MCF 10A (cell line): ENCODE measurements around the gene PCGF3. TPM values are rescaled to one million over a fixed set of nuclear protein-coding genes. Genes with fewer than 3 reads are reported as not detected.

Experiments used
- BruUV-seq: library from RNA; stranded (reverse); fragments of 400-500 nt; replicated peaks from 2 replicates; lab custom pipeline; 2021; lab: Mats Ljungman, UMichigan
- CTCF ChIA-PET: fragments of 300-600 bp; sonication (Branson Sonifier 250); formaldehyde crosslinking; extraction: SDS; loops from one replicate; lab custom pipeline; 2021; ENCODE audit warnings: antibody characterized with exemption, inconsistent platforms; lab: Yijun Ruan, JAX
- POLR2A ChIA-PET: fragments of 300-600, 350-650 bp; sonication (Branson Sonifier 250); formaldehyde crosslinking; extraction: SDS; loops from one replicate; lab custom pipeline; 2020; ENCODE audit warnings: antibody characterized with exemption, inconsistent platforms; lab: Yijun Ruan, JAX
- DNase-seq: peaks from one replicate; pipeline ENCODE4 v3.0.0-alpha.2; 2018; ENCODE audit not compliant: unreplicated experiment
- H3K27ac Mint-ChIP-seq: one replicate; pipeline ENCODE4 v1.8.0; 2022; ENCODE audit warnings: mild to moderate bottlenecking, low read depth, mixed read lengths; ENCODE audit not compliant: unreplicated experiment
- H3K27me3 Mint-ChIP-seq: one replicate; pipeline ENCODE4 v1.8.0; 2022; ENCODE audit warnings: mixed read lengths; ENCODE audit not compliant: insufficient read depth, unreplicated experiment
- H3K36me3 Mint-ChIP-seq: one replicate; pipeline ENCODE4 v1.8.0; 2022; ENCODE audit warnings: mild to moderate bottlenecking, moderate library complexity, mixed read lengths; ENCODE audit not compliant: insufficient read depth, unreplicated experiment
- H3K4me1 Mint-ChIP-seq: one replicate; pipeline ENCODE4 v1.8.0; 2022; ENCODE audit warnings: mixed read lengths; ENCODE audit not compliant: insufficient read depth, unreplicated experiment
- H3K4me3 Mint-ChIP-seq: one replicate; pipeline ENCODE4 v1.8.0; 2022; ENCODE audit warnings: mild to moderate bottlenecking, moderate library complexity, mixed read lengths; ENCODE audit not compliant: unreplicated experiment
- H3K9me3 Mint-ChIP-seq: one replicate; pipeline ENCODE4 v1.8.0; 2022; ENCODE audit warnings: mixed read lengths; ENCODE audit not compliant: unreplicated experiment
- CTCF ChIP-seq: fragments of 200-600 bp; IDR thresholded peaks from one replicate; pipeline ENCODE4 v1.8.0; 2022; ENCODE audit warnings: antibody characterized with exemption, mild to moderate bottlenecking; ENCODE audit not compliant: unreplicated experiment
- intact Hi-C: fragments of 100-400 bp; cut with micrococcal nuclease; formaldehyde crosslinking; loops from 2 replicates; pipeline ENCODE4 v1.14.1; 2022
- total RNA-seq: library from RNA; stranded (reverse); gene quantifications from 2 replicates; pipeline ENCODE4 v1.2.3, GENCODE V29; 2022

PCGF3 gene
- total RNA-seq, 1 experiment from 2014 or later, result 26.5 TPM

GRCh38 chr4:786074-786741, 80.6 kb downstream of the PCGF3 start:
- peak overlapping the region; percentile 35 for H3K27ac Mint-ChIP-seq
- H3K4me1 Mint-ChIP-seq, result peaks cover 6% of the 10 kb centered on the region
- H3K4me3 Mint-ChIP-seq, result no peak overlapping the region
- BruUV-seq, result no TSS peak
- no peaks in the 10 kb centered on the region for H3K36me3 Mint-ChIP-seq
- intact Hi-C loops, result no loop called here
- POLR2A ChIA-PET, result no interaction called here
- DNase-seq, result no peak
- no peaks in the 10 kb centered on the region for H3K27me3 Mint-ChIP-seq
- H3K9me3 Mint-ChIP-seq, result no peaks in the 10 kb centered on the region
- CTCF ChIA-PET, result no interaction called here
- no peak for TF ChIP-seq CTCF

DNA sequence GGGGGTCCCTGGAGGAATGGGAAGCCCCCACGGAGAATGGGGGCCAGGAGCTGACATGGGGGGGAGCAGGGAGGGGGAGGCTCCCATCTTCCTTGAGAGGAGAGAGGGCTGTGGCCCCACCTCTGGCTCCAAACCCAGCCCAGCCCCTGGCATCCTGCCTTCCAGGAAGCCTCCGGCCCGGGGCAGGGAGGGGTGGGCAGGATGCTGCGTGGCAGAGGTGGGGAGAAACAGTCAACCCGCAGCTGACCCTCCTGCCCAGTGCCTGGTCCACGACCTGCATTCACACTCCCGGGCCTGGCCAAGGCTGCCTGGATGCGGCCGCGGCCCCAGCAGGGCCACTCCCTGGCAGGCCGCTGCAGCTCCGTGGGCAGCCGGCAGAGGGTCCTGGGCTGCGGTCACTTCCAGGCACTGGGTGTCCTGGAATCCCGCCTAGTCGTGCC, 81.2 kb downstream of the PCGF3 start:
- no peak overlapping the region for H3K4me3 Mint-ChIP-seq
- H3K27ac Mint-ChIP-seq, result no peak overlapping the region
- no peak for DNase-seq
- H3K27me3 Mint-ChIP-seq, result no peaks in the 10 kb centered on the region
- ChIA-PET CTCF (interaction anchor here (0.6 kb wide), 1 partner anchor 20 kb away, joined by 4 read pairs; no protein-coding TSS in a partner anchor), POLR2A (no interaction called here)
- intact Hi-C loops, result no loop called here
- no TSS peak for BruUV-seq
- TF ChIP-seq CTCF, result no peak
- no peaks in the 10 kb centered on the region for H3K9me3 Mint-ChIP-seq
- H3K4me1 Mint-ChIP-seq, result peaks cover 6% of the 10 kb centered on the region
- no peaks in the 10 kb centered on the region for H3K36me3 Mint-ChIP-seq

DNA sequence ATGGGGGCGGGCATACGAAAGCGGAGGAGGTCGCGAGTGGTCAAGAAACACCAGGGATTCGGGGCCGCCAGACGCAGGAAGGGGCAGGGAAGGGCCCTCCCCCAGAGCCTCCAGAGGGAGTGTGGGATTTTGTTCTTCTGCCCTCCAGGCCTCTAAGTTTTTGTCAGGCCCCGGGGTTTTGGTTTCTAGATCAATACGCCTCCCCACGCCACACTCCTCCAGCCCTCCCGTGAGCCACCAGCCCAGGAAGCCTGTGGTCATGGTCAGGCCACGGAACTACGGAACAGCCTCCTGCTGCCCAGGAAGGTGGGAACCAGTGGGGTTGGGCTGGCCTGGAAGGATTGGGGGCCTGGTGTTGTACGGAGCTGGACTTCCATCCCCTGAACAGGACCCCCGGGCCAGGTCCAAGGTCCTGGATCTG, 81.9 kb downstream of the PCGF3 start:
- TF ChIP-seq CTCF, result no peak
- no peaks in the 10 kb centered on the region for H3K27me3 Mint-ChIP-seq
- DNase-seq, result no peak
- intact Hi-C loops, result no loop called here
- no peak overlapping the region for H3K27ac Mint-ChIP-seq
- CTCF ChIA-PET, result no interaction called here
- H3K9me3 Mint-ChIP-seq, result no peaks in the 10 kb centered on the region
- POLR2A ChIA-PET, result no interaction called here
- H3K4me1 Mint-ChIP-seq, result peaks cover under 1% of the 10 kb centered on the region
- H3K4me3 Mint-ChIP-seq, result no peak overlapping the region
- BruUV-seq, result no TSS peak
- no peaks in the 10 kb centered on the region for H3K36me3 Mint-ChIP-seq

- Mint-ChIP-seq H3K27me3 (no peaks in the 10 kb centered on the region), H3K27ac (no peak overlapping the region), H3K36me3 (no peaks in the 10 kb centered on the region), H3K4me3 (no peak overlapping the region), H3K4me1 (no peaks in the 10 kb centered on the region), H3K9me3 (no peaks in the 10 kb centered on the region)
- POLR2A ChIA-PET, result no interaction called here
- DNase-seq, result no peak
- intact Hi-C loops, result no loop called here
- no peak for TF ChIP-seq CTCF
- CTCF ChIA-PET, result no interaction called here
- BruUV-seq, result no TSS peak
These were observed 82.5 kb downstream of the PCGF3 start for GRCh38 chr4:788006-788635.
